HepG2 (cell line): ENCODE results near the gene EPG5. TPM values are rescaled to one million over a fixed set of nuclear protein-coding genes. Genes with fewer than 3 reads are reported as not detected.

Experiments
- ARID2 ChIP-seq: sonication (generic); formaldehyde crosslinking; IDR thresholded peaks from 2 replicates; pipeline ENCODE4 v1.8.1; 2022; ENCODE audit warnings: mild to moderate bottlenecking, missing genetic modification reagents, borderline replicate concordance
- ARNTL ChIP-seq: sonication (generic); formaldehyde crosslinking; IDR thresholded peaks from 2 replicates; pipeline ENCODE4 v1.4.0; 2020; ENCODE audit warnings: mild to moderate bottlenecking, missing genetic modification reagents
- MEIS2 ChIP-seq: sonication (generic); formaldehyde crosslinking; IDR thresholded peaks from 2 replicates; pipeline ENCODE4 v1.9.0; 2021; ENCODE audit warnings: mild to moderate bottlenecking, missing genetic modification reagents
- MNT ChIP-seq: fragments of 450-650 bp; IDR thresholded peaks from 2 replicates; pipeline ENCODE4 v1.6.1; 2016
- SUZ12 ChIP-seq: fragments of 150-350 bp; IDR thresholded peaks from 2 replicates; pipeline ENCODE4 v1.6.1; 2014; ENCODE audit warnings: low read depth, low read length
- ZKSCAN5 ChIP-seq: sonication (generic); formaldehyde crosslinking; IDR thresholded peaks from 2 replicates; pipeline ENCODE4 v1.5.1; 2020; ENCODE audit warnings: mild to moderate bottlenecking, missing genetic modification reagents
- ZNF724P ChIP-seq: sonication (generic); formaldehyde crosslinking; IDR thresholded peaks from 2 replicates; pipeline ENCODE4 v1.8.0; 2022; ENCODE audit warnings: missing genetic modification reagents, borderline replicate concordance
- ZSCAN5A ChIP-seq: sonication (generic); formaldehyde crosslinking; IDR thresholded peaks from 2 replicates; pipeline ENCODE4 v1.8.0; 2022; ENCODE audit warnings: mild to moderate bottlenecking, missing genetic modification reagents, borderline replicate concordance
- polyA plus RNA-seq, 8 experiments: library from polyadenylated mRNA; depleted of rRNA in 3 of 8; stranded (reverse) in 7 of 8; unstranded in 1 of 8; fragments of >200 nt; fragmentation: Illumina TruSeq in 4 of 8; extraction: Trizol in 4 of 8; gene quantifications; 2 replicates each; pipeline versions ENCODE4 v1.2.1 to v1.2.3, GENCODE V29; 2011 to 2016; ENCODE audit warnings: low read depth in 4 of 8, missing spikeins in 1 of 8, mixed read lengths in 1 of 8; ENCODE audit not compliant: insufficient read depth in 1 of 8
- total RNA-seq, 5 experiments: library from RNA; depleted of rRNA; stranded (reverse); fragments of >200 nt; fragmentation: Illumina TruSeq; extraction: Trizol; gene quantifications; 2 replicates each; pipeline ENCODE4 v1.2.3, GENCODE V29; 2016; ENCODE audit warnings: low read depth in 1 of 5
- TF ChIP-seq, protein P1 (sequence below): sonication (generic); formaldehyde crosslinking; IDR thresholded peaks from 2 replicates; pipeline ENCODE4 v1.4.0; 2020; ENCODE audit warnings: mild to moderate bottlenecking, low read depth, missing genetic modification reagents
- TF ChIP-seq, protein P2 (sequence below): sonication (generic); formaldehyde crosslinking; IDR thresholded peaks from 2 replicates; pipeline ENCODE4 v1.4.0; 2020; ENCODE audit warnings: mild to moderate bottlenecking, missing genetic modification reagents
- TF ChIP-seq, protein P3 (sequence below): sonication (generic); formaldehyde crosslinking; IDR thresholded peaks from 2 replicates; pipeline ENCODE4 v1.5.0; 2020; ENCODE audit warnings: missing genetic modification reagents

Gene EPG5
- total and polyA plus RNA-seq, 2 of the 13 experiments (the other 11 are each of a cell fraction or from before 2014, with no cell fraction given): 6.7 to 9.3 TPM

DNA sequence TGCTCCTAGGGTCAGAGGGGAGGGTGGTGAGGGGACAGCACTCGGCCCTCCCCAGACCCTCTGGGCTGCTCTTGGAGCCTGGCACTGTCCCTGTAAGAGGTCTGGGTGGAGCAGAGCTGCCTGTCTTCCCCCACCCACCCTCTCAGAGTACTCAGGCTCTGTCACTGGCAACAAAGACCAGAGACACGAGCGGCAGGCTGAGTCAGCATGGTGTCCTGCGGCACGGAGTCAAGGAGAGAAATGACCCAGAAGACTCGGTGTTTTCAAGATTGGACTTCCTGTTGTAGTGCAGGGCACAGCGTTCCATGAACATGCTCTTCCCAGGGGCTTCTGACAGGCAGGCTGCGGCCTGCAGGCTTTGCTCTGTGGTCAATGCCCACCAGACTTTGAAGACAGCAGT lies 121.7 kb downstream of the EPG5 start (continued):
- TF ChIP-seq MNT (no peak), ZSCAN5A (CRISPR knock-in tag) (no peak), ZNF724P (CRISPR knock-in tag) (no peak), SUZ12 (no peak), ARNTL (CRISPR knock-in tag) (no peak), MEIS2 (CRISPR knock-in tag) (no peak), ARID2 (CRISPR knock-in tag) (no peak), ZKSCAN5 (CRISPR knock-in tag) (no peak)
- TF ChIP-seq, protein P1, sequence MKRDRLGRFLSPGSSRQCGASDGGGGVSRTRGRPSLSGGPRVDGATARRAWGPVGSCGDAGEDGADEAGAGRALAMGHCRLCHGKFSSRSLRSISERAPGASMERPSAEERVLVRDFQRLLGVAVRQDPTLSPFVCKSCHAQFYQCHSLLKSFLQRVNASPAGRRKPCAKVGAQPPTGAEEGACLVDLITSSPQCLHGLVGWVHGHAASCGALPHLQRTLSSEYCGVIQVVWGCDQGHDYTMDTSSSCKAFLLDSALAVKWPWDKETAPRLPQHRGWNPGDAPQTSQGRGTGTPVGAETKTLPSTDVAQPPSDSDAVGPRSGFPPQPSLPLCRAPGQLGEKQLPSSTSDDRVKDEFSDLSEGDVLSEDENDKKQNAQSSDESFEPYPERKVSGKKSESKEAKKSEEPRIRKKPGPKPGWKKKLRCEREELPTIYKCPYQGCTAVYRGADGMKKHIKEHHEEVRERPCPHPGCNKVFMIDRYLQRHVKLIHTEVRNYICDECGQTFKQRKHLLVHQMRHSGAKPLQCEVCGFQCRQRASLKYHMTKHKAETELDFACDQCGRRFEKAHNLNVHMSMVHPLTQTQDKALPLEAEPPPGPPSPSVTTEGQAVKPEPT (CRISPR knock-in tag): no peak
- TF ChIP-seq, protein P2, sequence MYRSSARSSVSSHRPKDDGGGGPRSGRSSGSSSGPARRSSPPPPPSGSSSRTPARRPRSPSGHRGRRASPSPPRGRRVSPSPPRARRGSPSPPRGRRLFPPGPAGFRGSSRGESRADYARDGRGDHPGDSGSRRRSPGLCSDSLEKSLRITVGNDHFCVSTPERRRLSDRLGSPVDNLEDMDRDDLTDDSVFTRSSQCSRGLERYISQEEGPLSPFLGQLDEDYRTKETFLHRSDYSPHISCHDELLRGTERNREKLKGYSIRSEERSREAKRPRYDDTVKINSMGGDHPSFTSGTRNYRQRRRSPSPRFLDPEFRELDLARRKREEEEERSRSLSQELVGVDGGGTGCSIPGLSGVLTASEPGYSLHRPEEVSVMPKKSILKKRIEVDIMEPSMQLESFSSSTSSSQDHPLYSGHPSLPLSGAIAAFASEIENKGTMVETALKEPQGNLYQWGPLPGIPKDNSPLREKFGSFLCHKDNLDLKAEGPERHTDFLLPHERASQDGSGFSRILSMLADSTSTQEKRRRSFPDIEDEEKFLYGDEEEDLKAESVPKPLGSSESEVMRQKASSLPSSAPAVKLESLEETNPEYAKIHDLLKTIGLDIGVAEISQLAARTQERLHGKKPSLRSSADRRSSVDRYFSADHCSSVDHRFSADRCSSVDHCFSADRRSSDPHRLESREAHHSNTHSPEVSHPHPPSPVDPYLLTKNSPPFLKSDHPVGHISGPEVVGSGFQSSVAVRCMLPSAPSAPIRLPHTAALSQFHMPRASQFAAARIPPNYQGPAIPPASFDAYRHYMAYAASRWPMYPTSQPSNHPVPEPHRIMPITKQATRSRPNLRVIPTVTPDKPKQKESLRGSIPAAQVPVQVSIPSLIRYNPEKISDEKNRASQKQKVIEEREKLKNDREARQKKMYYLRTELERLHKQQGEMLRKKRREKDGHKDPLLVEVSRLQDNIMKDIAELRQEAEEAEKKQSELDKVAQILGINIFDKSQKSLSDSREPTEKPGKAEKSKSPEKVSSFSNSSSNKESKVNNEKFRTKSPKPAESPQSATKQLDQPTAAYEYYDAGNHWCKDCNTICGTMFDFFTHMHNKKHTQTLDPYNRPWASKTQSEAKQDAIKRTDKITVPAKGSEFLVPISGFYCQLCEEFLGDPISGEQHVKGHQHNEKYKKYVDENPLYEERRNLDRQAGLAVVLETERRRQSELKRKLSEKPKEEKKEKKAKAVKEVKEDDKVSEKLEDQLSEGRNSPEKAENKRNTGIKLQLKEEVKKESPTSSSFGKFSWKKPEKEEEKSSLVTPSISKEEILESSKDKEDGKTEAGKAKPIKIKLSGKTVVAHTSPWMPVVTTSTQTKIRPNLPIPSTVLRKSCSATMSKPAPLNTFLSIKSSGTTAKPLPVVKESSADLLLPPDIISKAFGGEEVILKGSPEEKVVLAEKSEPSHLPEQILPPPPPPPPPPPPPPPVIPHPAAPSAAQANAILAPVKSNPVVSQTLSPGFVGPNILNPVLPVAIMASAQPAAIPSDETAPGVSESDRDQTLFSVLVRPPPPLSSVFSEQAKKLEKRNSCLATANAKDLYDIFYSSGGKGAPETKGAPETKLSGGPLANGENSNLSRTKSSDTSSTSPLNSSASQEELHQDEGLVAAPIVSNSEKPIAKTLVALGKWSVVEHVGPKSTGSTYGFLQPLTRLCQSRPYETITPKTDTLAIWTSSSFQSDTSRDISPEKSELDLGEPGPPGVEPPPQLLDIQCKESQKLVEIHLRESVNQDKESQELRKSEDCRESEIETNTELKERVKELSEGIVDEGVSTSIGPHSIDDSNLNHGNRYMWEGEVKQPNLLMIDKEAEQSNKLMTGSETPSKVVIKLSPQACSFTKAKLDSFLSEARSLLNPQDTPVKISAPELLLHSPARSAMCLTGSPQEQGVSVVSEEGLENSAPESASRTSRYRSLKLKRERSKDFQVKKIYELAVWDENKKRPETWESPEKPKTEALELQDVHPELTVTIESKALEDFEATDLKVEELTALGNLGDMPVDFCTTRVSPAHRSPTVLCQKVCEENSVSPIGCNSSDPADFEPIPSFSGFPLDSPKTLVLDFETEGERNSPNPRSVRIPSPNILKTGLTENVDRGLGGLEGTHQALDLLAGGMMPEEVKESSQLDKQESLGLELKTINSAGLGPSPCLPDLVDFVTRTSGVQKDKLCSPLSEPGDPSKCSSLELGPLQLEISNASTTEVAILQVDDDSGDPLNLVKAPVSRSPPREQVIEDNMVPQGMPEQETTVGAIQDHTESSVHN (CRISPR knock-in tag): no peak
- TF ChIP-seq, protein P3, sequence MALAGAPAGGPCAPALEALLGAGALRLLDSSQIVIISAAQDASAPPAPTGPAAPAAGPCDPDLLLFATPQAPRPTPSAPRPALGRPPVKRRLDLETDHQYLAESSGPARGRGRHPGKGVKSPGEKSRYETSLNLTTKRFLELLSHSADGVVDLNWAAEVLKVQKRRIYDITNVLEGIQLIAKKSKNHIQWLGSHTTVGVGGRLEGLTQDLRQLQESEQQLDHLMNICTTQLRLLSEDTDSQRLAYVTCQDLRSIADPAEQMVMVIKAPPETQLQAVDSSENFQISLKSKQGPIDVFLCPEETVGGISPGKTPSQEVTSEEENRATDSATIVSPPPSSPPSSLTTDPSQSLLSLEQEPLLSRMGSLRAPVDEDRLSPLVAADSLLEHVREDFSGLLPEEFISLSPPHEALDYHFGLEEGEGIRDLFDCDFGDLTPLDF (CRISPR knock-in tag): no peak
